Erythroblast (primary cell): ENCODE data around the gene SPINT4.

Experiments
- GATA1 ChIP-seq: IDR thresholded peaks from 2 replicates; pipeline ENCODE4 v1.6.1; 2011; ENCODE audit warnings: low read depth, mild to moderate bottlenecking, control low read depth, low read length, moderate library complexity
- POLR2A ChIP-seq: IDR thresholded peaks from 2 replicates; pipeline ENCODE4 v1.6.1; 2011; ENCODE audit warnings: mild to moderate bottlenecking, low read length

GRCh38 chr20:45722047-45722446 is at the start of gene SPINT4:
- no peak for TF ChIP-seq POLR2A
- TF ChIP-seq GATA1, result no peak
